CD4-positive, alpha-beta T cell treated with Interleukin-15 for 4 hours (primary cell): ENCODE measurements around the gene ZBTB24.

ENCODE experiments used
- DNase-seq: peaks from one replicate; pipeline ENCODE4 v3.0.0-alpha.2; 2020; ENCODE audit warnings: low spot score

ZBTB24 gene

GRCh38 chr6:109451376-109451775 lies 31.6 kb downstream of the ZBTB24 start:
- DNase-seq, result no peak

- DNase-seq, result no peak
Measured at GRCh38 chr6:109450801-109451200, 32.2 kb downstream of the ZBTB24 start.

DNA sequence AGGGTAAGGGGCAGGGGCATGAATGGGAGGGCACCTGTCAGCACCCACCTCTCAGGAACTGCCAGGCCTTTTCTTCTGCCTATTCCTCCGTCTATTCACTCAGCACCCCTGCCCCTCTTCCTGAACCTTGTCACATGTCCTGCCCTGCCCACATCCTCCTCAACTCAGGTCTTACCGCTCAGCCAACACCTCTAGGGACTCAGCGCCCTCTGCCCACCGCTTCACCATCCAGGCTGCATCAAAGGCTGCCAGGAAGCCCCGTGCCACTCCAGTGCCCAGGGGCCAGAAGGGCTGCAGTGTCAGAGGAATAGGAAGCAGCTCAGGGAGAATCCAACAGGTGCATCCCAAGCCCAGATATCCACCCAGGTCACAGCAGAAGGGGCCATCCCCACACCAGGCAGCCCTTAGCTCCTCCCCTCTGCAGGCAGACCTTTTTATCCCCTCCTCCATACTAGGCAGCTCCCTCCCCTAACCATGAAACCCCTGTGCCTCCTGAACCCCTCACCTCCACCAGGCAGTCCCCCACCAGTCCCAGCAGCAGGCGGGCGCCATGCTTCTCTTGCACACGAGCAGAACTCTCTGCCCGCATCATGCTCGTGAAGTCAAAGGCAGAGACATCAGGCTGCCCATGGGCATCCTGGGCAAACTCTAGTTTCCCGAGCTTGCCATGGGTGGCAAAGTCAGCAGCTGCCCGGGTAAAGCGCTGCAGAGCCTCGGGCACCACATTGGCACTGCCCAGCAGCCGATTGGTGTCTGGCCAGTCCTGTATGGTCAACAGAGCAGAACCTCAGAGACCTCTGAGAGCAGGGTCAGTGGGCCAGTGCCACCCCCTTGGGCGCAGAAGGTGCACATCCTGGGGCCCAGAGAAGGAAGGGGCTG lies 33.0 kb downstream of the ZBTB24 start:
- DNase-seq, result peak; percentile 33

GRCh38 chr6:109449064-109449794 lies 33.8 kb downstream of the ZBTB24 start:
- no peak for DNase-seq

- no peak for DNase-seq
Measured at GRCh38 chr6:109448615-109449014, 34.4 kb downstream of the ZBTB24 start.

DNA sequence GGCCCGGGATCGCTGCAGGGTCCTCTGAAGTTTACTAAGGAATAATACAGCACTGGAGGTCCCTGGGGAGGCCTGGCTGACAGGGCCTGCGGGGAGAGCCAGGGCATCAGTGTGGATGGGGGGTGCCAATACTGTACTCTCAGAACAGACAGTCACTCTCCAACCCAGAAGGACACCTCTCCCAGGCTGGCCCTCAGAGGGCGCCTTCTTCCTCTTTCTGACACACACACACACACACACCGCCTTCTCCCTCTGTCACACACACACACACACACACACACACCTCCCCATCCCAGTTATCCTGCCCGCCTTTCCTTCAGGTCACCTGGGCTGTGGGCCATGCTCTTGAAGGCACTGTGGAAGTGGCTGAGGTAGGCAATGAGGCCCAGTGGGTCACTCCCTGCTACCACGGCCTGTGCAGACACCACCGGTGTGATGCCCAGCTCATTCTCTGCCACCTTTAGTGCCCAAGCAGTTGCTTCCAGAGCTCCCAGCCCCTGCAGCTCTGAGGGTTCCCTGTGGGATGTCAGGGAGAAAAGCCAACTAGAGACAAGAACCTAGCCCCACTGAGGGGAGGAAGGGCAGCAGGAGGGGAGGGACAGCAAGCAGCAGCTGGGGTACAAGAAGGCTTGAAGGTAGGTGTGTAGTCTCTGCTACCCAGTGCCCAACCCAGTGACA lies 35.0 kb downstream of the ZBTB24 start:
- DNase-seq, result no peak

GRCh38 chr6:109447087-109447486 lies 35.9 kb downstream of the ZBTB24 start:
- DNase-seq, result no peak

DNA sequence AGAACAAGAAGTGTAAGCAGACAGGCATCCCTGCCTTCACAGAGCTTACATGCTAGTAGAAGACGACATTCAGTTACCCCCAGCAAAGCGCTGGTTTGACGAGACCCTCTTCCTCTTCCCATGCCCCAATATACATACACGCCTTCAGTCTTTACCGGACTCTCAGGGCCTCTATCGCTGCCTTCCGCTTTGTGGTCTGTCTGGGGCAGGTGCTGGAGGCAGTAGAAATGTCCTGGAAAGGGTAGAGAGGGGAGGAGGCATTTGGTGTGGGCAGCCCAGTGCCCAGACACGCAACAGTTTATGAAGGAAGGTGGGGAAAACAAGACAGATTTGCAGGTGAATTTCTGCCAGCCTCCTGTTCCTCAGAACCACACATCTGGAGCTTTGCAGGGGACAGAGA lies 36.5 kb downstream of the ZBTB24 start:
- DNase-seq, result no peak

- no peak for DNase-seq
Measured at GRCh38 chr6:109446072-109446471, 36.9 kb downstream of the ZBTB24 start.

DNA sequence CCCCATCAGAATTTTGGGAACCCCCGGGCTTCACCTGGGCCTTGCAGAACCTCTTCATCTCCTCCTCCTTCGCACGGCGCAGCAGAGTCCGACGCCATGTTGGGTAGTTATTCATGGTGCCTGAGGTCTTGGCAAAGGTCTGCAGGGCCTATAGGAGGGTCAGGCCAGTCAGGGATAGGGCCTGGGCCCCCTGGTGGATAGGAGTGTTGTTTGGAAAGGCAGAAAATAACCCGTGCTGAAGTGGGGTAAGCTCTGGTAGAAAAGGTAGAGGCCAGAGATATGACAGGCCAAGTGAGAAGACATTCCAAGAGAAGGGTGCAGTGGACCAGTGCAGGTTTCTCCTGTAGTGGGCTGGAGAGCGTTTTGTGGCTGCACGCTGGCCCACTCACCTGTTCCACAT lies 37.6 kb downstream of the ZBTB24 start:
- no peak for DNase-seq

- no peak for DNase-seq
Measured at GRCh38 chr6:109443425-109443950, 39.5 kb downstream of the ZBTB24 start.

- DNase-seq, result no peak
Measured at GRCh38 chr6:109442393-109442924, 40.6 kb downstream of the ZBTB24 start.

DNA sequence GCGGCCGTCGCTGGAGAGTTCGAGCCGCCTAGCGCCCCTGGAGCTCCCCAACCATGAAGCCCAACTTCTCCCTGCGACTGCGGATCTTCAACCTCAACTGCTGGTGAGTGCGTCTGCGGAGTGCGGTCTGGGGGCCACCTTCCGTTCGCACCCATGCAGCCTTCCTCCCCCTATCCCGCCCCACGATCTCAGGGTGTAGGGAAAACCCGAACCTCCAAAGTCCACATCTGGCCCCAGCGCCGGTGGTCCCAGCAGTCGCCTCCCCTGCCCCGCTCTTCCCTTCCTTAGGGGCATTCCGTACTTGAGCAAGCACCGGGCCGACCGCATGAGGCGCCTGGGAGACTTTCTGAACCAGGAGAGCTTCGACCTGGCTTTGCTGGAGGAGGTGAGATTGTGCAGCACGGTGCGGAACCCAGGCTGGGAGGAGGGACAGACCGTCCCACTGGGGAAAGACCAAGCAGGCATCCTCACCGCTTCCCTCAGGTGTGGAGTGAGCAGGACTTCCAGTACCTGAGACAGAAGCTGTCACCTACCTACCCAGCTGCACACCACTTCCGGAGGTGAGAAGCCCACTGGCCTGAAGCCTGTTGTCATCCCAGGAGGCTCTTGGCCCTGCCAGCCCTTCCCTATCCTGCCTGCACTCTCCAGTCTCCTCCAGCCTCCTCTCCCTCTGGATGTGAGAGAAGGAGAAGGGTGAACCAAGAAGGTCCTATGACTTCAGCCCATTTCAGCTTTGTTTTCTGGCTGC lies 41.8 kb downstream of the ZBTB24 start:
- peak; percentile 38 for DNase-seq

DNA sequence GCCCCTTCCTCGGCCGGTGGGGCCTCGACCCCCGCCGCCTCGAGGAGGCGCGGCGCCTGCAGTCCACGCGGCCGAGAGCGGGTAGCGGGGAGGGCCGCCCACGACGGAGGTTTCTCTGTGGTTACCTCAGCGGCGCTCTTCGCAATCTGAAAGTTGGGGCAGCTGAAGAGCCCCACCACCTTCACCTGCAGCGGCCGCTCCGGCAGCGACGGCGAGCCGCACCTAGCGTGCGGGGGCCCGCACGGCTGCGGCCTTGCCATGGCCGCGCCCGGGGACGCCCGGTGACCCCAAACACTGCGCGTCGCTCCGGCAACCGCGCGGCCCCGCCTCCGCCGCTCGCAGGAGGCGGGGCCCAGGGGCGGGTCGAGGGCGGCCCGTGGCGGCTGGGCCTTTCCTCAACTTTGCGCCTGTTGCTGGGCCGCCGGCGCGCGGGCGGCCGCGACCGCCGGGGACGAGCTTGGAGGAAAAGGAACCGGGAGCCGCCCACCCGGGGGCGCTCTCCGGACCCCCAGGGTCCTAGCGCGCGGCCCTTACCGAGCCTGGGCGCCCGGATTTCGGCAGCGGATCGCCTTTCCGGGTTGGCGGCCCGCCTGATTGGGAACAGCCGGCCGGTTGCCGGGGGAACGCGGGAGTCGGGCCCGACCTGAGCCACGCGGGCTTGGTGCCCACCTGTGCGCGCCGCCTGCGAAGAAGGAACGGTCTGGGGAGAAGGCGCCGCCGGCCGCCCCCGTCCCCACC lies 42.5 kb downstream of the ZBTB24 start, which contains the start of the genes PPIL6 and SMPD2:
PPIL6 (minus strand) TSS at position 298 of the 738 bp plus-strand sequence; CDS start at position 260, 38 bp downstream.
SMPD2 (plus strand) TSS at position 394 of the 738 bp plus-strand sequence. CDS start 398 bp downstream, outside the sequence.
- peak; percentile 86 for DNase-seq

DNA sequence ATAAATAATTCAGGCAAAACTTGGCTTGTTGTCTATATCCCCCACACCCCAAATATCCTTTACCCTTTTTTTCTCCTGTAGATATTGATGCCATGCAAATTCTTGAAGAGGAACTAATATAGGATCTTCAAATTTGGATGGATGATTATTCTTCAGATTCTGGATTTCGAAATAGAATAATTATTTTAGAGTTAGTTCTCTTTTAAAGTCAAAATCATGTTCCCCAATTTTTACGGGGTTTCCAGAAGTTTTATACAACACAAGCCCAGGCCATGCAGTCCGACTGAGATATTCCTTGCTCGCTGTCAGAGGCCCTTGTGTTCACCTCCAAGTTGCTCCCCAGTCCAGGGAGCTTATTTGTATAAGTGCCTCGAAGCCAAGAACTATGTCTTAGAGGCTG lies 47.0 kb downstream of the ZBTB24 start:
- no peak for DNase-seq

- DNase-seq, result no peak
Measured at GRCh38 chr6:109434456-109434855, 48.6 kb downstream of the ZBTB24 start.

DNA sequence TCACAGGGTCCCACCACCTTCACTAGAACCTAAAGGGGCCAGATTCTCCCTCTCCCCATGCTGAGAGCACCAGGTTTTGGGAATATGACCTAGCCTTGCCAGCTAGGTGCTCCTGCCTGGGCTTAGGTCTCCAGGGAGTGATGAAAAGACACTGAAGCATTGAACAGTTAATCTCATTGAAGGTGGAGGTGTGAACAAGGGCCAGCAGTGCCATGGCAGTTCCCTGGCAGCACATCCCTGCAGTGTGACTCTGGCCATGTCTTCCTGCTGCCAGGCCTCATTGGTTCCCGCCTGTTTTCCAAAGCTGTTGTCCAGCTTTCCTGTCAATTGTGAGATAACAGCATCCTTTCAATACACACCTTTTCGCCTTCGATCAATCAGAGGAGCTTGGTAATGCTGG lies 53.5 kb downstream of the ZBTB24 start:
- no peak for DNase-seq

DNA sequence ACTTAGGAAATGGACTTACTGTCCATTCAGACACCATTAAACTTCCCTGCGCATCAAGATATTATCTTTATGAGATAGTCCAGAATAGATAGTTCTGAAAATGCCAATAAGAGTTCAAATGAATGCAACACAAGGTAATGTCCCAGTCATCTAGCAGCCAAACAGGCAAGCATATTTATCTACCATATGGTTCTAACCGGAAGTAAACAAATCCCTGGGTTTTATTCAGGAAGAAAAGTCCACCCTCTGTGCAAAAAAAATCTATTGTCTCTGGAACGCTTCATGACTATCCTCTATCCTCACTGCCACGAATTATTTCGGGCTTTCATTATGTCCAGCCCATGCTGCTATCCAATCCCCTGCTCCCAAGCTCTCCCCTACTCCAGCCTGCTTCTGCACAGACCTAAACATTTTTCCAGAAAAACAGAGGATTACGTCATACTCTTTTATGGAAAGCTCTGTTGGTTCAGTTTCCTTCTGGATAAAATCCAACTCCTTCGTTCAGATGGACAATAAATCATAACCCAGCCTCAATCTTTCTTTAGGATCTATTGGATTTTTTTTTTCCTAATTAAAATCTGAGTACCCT lies 54.0 kb downstream of the ZBTB24 start:
- DNase-seq, result no peak

DNA sequence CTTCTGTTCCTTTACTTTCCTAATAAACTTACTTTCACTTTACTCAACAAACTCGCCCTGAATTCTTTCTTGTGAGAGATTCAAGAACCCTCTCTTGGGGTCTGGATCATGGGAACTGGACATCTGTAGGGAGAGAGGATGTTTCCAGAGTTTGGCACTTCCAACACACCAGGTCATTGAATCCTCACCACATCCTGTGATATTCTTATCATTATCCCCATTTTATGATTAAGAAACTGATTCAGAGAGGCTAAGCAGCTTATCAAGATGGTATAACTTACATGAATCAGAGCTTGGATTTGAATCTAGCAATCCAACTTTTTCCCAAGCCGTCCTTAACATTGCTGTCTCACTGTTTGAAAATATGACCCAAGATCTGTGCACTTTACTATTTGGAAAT lies 58.1 kb downstream of the ZBTB24 start:
- no peak for DNase-seq

- no peak for DNase-seq
Measured at GRCh38 chr6:109421184-109421583, 61.8 kb downstream of the ZBTB24 start.
